ENCODE data around the gene BUD23. TPM values are rescaled to one million over a fixed set of nuclear protein-coding genes. Genes with fewer than 3 reads are reported as not detected.

The BUD23 gene
- total RNA-seq, 1 experiment from 2014 or later, result 168 TPM

GRCh38 chr7:73647725-73648592 is 35.4 kb upstream of the BUD23 start:
- Histone ChIP-seq H3K4me3 (replicated peaks in 1 of 2; ENCODE audit: low read depth in 1 of 2, low read length in 2 of 2) (peak overlapping the region; percentile 64 to 65), H3K4me1 (ENCODE audit: control insufficient read depth in 1 of 2, insufficient read depth in 2 of 2, low read length in 2 of 2) (peaks cover 13 to 39% of the 10 kb centered on the region in 2 experiments), H3K27ac (ENCODE audit: low read depth, low read length) (peak overlapping the region; percentile 72), H3K36me3 (ENCODE audit: control insufficient read depth in 1 of 2, insufficient read depth in 2 of 2, low read length in 2 of 2) (no peaks in the 10 kb centered on the region), H3K79me2 (ENCODE audit: insufficient read depth, low read length) (no peaks in the 10 kb centered on the region), H3K27me3 (ENCODE audit: insufficient read depth, low read length) (no peaks in the 10 kb centered on the region), H3K9me3 (ENCODE audit: control insufficient read depth in 1 of 2, insufficient read depth in 1 of 2, low read depth in 1 of 2, low read length in 2 of 2) (no peaks in the 10 kb centered on the region), H4K20me1 (ENCODE audit: insufficient read depth) (no peaks in the 10 kb centered on the region), H3K9me2 (ENCODE audit: insufficient read depth) (no peaks in the 10 kb centered on the region), H2AFZ (ENCODE audit: low read depth, low read length, poor library complexity, severe bottlenecking) (no peak overlapping the region), H3K9ac (ENCODE audit: low read length) (peak overlapping the region; percentile 80), H3K4me2 (ENCODE audit: low read length) (peak overlapping the region; percentile 88)
- RAD21 ChIA-PET (ENCODE audit: low non-redundant PET in 1 of 2, low total read pairs in 2 of 2, uncharacterized antibody in 2 of 2, unreplicated experiment in 2 of 2), result no interaction called here
- TF ChIP-seq ZFX (IDR thresholded peaks at IDR 0.05) (peak; percentile 70; the same call in 1 of the 2 replicates), CTCF (IDR thresholded peaks at IDR 0.05 in 2 of 3, conservative IDR thresholded peaks at IDR 0.05 in 1 of 3; ENCODE audit: borderline replicate concordance in 1 of 3, insufficient read depth in 1 of 3, low read depth in 2 of 3, low read length in 2 of 3) (0 out of 6 replicates have a peak, but pooled peaks of 1 of the 3 experiments have one; percentile 13), TCF7L2 (IDR thresholded peaks at IDR 0.05; ENCODE audit: borderline replicate concordance, extremely low read depth, insufficient read depth, insufficient read length) (peak; percentile 46), EGR1 (IDR thresholded peaks at IDR 0.05; ENCODE audit: low read depth) (peak; percentile 62), CEBPB (IDR thresholded peaks at IDR 0.05; ENCODE audit: low read depth) (no peak), POLR2AphosphoS5 (IDR thresholded peaks at IDR 0.05; ENCODE audit: low read depth, low read length) (peak; percentile 56), MAX (IDR thresholded peaks at IDR 0.05) (peak; percentile 83), RAD21 (IDR thresholded peaks at IDR 0.05; ENCODE audit: low read depth) (no peak; the same call in 1 of the 2 replicates), POLR2A (IDR thresholded peaks at IDR 0.05; ENCODE audit: borderline replicate concordance, extremely low read depth, insufficient read depth, insufficient read length) (peak; percentile 40), JUND (IDR thresholded peaks at IDR 0.05) (no peak)
- DNase-seq (ENCODE audit: low read depth, low spot score) (no peak), ATAC-seq (peak; percentile 81)
- intact Hi-C loops (cut with micrococcal nuclease), result no loop called here
- BruUV-seq (replicated peaks), result no TSS peak
- CTCF ChIA-PET, result no interaction called here
- POLR2A ChIA-PET, result no interaction called here
